HG03354 (cell line): ENCODE measurements around the gene MAN2B2.
A peak's percentile ranks its signal among the peaks of the same experiment; 100 is the strongest.

Source experiments
- ATAC-seq: cut with Tn5 transposase; IDR thresholded peaks from one replicate; pipeline ENCODE4 v1.9.1; 2021; ENCODE audit warnings: mild to moderate bottlenecking; ENCODE audit not compliant: unreplicated experiment, poor library complexity, severe bottlenecking

MAN2B2 gene

GRCh38 chr4:6574747-6575502 lies at the start of gene MAN2B2:
MAN2B2 (plus strand) TSS chr4:6575189; CDS start chr4:6575211, 22 bp downstream.
- ATAC-seq: peak; percentile 90

DNA sequence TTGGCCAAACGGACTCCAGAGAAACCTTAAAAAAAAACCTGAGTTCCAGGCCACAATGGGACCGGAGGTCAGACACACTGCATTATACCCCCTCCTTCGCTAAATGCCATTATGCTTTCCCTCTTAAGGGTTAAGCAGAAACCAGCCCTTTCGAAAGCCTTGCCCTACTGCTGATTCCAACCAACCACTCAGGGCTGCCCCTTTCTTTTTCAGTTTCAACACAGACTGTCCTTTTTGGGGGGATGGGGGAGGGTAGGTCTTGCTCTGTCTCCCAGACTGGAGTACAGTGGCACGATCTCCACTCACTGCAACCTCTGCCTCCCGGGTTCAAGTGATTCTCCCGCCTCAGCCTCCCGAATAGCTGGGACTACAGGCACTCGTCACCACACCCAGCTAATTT lies 49.5 kb upstream of the MAN2B2 start:
- no peak for ATAC-seq

GRCh38 chr4:6526156-6526555 lies 48.8 kb upstream of the MAN2B2 start:
- ATAC-seq: no peak

DNA sequence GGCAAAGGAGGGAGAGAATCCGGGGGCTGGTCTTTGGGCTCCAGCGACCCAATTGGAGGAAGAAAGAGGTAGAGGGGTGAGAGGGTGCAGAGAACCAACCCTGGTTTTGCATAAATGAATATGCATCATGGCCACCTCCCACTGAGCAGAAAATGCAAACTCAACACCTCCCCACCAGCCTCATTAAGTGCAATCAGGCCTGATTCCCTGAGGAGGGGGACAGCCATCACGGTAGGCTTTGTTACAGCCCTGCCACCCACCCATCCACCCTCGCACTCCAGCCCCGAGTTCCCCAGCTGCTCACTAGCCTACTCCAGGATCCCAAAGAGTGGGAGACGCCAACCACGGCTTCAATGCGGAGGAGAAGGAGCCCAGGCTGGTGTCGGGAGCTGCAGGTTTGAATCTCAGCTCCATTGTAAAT lies 48.3 kb upstream of the MAN2B2 start:
- ATAC-seq: no peak

DNA sequence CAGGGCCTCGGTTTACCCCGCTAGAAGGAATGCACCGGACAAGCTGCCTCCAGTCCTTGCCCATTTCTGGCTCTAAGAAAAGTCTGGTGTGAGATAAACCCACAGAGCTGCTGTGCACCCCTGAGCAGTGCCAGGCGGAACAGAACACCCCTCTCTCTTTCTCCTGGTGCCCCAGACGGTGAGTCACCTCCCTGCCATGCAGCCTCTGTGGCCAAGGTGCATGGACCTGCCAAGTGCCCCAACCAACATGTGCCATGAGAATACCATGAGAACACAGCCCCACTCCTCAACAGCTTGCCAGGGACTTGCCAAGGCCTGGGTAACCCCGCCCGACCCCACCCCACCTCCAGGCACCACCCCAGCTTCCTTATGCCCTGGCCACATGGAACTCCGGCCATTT lies 47.7 kb upstream of the MAN2B2 start:
- ATAC-seq: no peak

DNA sequence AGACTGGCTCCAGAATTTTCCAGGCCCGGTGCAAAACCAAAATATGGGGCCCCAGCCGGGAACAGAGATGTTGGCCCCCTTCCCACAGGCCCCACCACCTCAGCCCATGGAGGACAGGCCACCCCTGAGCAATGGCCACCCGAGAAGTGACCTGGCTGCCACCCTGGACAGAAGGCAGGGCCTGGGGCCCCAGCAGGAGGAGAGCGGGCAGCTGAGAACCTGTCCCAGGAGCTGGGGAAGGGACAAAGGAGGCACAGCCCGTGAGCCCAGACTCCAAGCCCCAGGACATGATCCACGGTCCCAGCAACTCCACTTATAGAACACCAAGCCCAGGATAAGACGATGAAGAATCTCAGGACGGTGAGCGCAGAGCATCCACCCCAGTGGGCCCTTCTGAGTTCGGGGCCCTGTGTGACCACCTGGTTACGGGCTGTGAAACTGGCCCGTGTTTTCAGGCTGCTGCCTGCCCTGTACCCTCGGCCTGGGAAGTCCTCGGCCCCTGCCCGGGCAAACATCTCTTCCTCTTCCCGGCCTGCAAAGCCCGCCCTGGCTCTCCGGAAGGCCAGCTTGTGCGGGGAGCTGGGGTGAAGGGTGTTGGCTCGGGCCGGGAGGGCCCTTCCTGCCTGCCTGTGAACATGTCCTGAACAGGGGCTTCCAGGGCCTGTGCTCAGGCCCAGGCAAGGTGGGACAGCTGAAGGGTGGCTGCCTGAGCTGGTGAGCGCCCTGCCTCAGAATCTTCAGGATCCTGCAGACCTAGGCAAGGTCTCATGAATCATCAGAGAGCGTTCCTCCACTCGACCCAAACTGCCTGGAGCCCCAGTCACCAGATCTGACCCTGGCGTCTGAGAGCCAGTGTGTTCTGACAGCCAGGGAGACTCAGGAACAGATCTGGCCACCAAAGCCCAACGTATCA lies 47.0 kb upstream of the MAN2B2 start:
- no peak for ATAC-seq

- ATAC-seq: no peak
Measured at GRCh38 chr4:6529021-6529420, 46.0 kb upstream of the MAN2B2 start.

- no peak for ATAC-seq
Measured at GRCh38 chr4:6530301-6530700, 44.7 kb upstream of the MAN2B2 start.

DNA sequence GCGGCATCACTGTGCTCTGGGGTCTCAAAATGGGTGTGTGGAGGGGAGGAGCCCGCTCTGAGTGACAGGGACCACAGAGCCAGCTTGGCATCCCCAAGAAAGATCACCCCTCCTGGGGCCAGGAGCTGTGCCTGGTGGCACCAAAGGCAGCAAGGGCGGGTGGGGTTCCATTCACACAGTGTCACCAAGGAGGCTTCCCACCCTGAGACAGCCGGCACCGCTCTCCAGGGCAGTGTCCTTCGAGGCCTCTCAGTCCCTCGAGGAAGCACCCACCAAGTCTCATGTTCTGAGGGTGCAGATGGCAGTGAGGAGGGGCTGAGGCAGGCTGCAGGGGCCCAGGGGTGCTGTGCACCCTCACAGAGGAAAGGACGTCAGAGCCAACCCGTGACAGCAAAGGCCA lies 44.0 kb upstream of the MAN2B2 start:
- ATAC-seq: no peak

DNA sequence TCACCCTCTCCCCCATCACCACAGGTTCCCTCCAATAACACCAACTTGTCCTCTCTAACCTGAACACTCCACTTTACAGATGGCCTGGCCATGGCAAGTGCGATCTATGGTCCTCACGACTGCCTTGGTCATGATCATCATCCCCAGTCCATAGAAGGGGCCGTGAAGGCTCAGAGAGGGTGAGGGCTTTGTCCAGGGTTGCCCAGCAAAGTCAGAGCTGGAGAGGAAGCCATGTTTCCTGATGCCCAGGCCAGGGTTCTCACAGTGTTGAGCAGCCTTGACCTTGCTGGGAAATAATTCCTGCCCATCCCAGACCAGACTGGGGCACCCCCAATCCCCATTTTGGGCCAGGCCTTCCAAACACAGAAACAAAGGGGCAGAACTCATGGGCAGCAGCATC lies 42.9 kb upstream of the MAN2B2 start:
- no peak for ATAC-seq

- ATAC-seq: no peak
Measured at GRCh38 chr4:6532658-6533057, 42.3 kb upstream of the MAN2B2 start.

- no peak for ATAC-seq
Measured at GRCh38 chr4:6534050-6534449, 40.9 kb upstream of the MAN2B2 start.

DNA sequence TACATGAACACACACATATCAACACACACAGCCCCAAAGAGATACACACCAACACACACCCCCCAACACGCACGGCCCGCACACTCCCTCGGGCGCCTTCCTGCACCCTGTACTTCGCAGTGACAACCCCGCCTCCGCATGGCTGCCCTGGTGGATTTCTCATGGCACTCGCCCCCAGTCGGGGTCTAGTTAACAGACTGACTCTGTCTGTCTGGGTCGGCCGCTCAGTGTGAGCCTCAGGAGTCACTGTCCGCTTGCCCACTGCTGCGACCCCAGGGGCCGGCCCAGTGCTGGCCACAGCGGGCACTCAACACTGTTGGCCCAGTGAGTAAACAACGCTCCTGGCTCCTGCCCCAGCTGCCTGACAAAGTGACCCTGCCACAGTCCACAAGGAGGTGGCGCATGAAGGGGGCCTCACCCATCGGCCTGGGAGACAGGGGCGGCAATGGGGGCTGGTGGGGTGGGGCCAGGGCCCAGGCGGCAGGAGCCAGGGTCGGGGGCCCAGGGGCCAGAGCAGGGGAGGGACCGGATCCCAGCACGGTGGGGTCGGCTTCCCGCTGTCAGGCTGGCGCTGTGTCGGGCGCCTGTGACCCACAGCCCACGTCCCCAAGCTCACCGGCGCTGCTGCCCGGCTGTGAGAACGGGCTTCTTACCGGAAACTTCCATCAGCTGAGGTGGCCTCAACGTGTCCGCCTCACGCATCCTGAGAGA lies 40.2 kb upstream of the MAN2B2 start:
- ATAC-seq: no peak

DNA sequence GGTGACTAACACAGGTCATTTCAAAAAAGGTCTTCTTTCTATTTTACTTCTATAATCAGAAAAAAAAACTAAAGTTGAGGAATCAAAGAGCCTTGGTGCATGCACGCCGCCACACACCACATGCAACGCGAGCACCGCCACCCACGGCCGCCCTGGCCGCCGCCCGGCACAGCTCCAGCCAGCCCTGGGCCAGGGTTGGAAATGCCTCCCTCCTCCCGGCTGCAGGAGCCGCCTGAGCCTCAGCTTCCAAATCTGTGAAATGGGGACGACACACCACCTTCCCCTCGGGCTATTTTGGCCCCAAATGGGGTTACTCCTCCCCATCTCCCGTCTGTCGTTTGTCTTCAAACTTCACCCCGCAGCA lies 39.7 kb upstream of the MAN2B2 start:
- ATAC-seq: no peak

GRCh38 chr4:6535706-6536105 lies 39.3 kb upstream of the MAN2B2 start:
- no peak for ATAC-seq

DNA sequence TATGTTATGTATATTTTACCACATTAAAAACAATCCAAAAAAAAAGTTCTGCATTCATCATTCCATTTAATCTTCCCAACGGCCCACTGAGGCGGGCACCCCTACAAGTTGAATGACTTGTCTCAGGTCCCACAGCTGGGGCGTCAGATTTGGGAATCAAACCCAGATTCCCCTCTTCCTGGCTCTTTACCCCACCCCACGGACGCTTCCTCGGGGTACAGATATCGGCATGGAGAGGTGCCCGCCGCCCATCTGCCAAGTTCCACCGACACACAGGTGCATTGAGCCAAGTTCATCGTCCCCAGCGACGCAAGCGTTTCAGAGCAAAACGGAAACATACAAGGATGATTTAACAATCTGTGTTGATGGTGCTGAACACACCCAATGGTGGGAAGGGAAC lies 36.9 kb upstream of the MAN2B2 start:
- no peak for ATAC-seq

DNA sequence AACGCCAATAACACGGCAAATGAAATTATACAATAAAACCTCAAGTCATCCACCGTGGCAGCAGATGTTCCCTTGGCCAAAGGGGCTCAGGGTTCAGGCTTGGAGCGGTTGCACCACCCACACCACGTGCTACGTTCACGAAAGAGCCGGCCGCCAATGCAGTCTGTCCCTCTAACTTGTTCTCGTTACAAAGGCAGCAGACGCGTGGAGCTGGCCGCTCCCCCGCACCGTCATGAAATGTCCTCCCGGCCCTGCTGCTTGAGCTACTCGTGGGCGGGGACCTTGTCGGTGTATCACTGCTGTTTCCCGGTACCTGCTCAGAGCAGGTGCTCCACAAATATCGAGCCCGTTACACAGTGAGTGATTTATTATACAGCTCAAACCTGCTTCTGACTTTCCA lies 36.4 kb upstream of the MAN2B2 start:
- no peak for ATAC-seq

- no peak for ATAC-seq
Measured at GRCh38 chr4:6539009-6539764, 35.8 kb upstream of the MAN2B2 start.

DNA sequence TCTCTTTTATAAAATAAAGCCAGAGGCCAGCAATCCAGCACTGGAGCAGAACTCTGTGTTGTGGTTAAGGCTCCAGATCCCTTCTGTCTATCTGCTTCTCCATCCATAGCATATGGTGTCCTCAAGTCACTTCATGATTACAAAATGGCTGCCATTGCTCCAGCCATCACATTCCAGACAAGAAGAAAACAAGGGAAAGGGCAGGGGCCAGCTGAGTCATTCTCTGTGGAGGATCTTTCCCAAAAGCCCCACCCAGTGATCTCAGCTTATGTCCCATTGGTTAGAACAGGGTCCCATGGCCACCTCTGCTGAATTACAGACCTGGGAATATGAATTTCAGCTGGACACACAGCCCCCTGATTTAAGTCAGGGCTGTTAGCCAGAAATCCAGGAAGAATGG lies 34.1 kb upstream of the MAN2B2 start:
- ATAC-seq: no peak

- ATAC-seq: no peak
Measured at GRCh38 chr4:6541789-6542188, 33.2 kb upstream of the MAN2B2 start.
